ENCODE results near the gene GPC4.
"Not testable (repeated sequence)": the region's sequence is repeated elsewhere in the genome, so short reads cannot be mapped to it uniquely, and the experiment has no call there.

The GPC4 gene

DNA sequence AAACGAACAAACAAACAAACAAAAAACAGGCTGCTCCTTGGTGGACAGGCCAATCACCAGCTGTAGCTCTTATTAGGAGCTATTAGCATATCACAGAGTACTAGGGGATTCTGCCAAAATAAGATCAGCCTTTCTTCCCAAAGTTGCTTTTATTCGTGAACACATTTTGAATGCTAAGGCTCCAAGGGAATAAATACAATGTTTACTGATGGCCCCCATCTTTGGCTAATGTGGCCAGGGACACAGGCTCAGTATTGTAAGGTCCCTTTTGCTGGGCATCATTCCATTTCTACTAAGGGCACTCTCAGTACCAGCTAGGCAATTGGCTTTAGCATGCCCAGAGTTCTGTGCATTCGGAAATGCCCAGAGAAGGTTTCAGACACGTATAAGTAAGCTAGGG is 84.3 kb downstream of the GPC4 start:
- TF ChIP-seq, protein P1, sequence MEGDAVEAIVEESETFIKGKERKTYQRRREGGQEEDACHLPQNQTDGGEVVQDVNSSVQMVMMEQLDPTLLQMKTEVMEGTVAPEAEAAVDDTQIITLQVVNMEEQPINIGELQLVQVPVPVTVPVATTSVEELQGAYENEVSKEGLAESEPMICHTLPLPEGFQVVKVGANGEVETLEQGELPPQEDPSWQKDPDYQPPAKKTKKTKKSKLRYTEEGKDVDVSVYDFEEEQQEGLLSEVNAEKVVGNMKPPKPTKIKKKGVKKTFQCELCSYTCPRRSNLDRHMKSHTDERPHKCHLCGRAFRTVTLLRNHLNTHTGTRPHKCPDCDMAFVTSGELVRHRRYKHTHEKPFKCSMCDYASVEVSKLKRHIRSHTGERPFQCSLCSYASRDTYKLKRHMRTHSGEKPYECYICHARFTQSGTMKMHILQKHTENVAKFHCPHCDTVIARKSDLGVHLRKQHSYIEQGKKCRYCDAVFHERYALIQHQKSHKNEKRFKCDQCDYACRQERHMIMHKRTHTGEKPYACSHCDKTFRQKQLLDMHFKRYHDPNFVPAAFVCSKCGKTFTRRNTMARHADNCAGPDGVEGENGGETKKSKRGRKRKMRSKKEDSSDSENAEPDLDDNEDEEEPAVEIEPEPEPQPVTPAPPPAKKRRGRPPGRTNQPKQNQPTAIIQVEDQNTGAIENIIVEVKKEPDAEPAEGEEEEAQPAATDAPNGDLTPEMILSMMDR (IDR thresholded peaks at IDR 0.05; ENCODE audit: low read depth, low read length, missing control alignments) = no peak

DNA sequence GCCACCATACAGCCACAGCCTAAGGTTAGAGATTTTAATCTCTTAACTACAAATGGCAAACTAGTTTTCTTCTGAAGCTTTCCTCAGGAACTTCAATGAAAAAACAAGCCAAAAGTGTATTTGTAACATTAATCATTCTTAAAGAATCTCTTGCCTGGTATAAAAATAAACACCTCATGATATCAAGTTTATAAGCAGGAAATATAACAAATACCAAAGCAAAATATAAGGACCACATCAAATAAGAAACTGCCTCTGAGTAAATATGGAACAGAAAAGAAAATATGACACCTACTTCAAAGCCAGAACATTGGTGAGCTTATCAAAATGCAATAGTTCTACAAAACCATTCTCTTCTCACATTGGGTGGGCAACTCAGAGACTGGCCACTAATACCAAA is 89.9 kb downstream of the GPC4 start:
- in situ Hi-C loops (cut with HindIII; ENCODE audit: low pct_ligation_motif_present, low sequenced_read_pairs) = no loop called here
- Histone ChIP-seq H3K36me3 (replicated peaks) (no peaks in the 10 kb centered on the region), H3K4me3 (ENCODE audit: low read depth, low read length) (no peak overlapping the region), H3K27ac (no peak overlapping the region), H3K27me3 (replicated peaks) (no peaks in the 10 kb centered on the region)
- no peak for DNase-seq
- TF ChIP-seq, protein P1 (IDR thresholded peaks at IDR 0.05; ENCODE audit: low read depth, low read length, missing control alignments) = no peak

More for the DNA sequence above, 84.3 kb downstream of the GPC4 start:
- Histone ChIP-seq H3K36me3 (replicated peaks) (no peaks in the 10 kb centered on the region), H3K27ac (no peak overlapping the region), H3K4me3 (ENCODE audit: low read depth, low read length) (no peak overlapping the region), H3K27me3 (replicated peaks) (no peaks in the 10 kb centered on the region)
- DNase-seq = no peak
- in situ Hi-C loops (cut with HindIII; ENCODE audit: low pct_ligation_motif_present, low sequenced_read_pairs) = no loop called here

DNA sequence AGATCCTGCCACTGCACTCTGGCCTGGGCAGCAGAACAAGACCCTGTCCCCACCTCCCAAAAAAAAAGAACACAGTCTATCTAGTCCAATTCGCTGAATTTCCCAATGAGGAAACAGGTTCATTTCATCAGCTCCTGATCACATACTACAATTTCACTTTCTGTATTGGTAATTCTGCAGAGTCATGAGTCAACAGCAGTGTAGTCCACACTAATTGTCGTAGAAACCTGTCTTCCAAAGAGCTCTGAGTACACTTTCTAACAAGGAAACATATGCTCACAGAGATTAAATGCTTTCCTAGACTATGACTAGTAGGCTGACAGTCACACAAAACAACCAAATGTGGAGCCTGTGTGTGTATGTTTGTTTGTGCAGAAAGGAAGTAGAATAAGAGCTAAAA is 91.9 kb downstream of the GPC4 start:
- Histone ChIP-seq H3K27ac (no peak overlapping the region), H3K27me3 (replicated peaks) (no peaks in the 10 kb centered on the region), H3K36me3 (replicated peaks) (no peaks in the 10 kb centered on the region), H3K4me3 (ENCODE audit: low read depth, low read length) (no peak overlapping the region)
- no peak for DNase-seq
- in situ Hi-C loops (cut with HindIII; ENCODE audit: low pct_ligation_motif_present, low sequenced_read_pairs) = no loop called here
- TF ChIP-seq, protein P1 (IDR thresholded peaks at IDR 0.05; ENCODE audit: low read depth, low read length, missing control alignments) = no peak

DNA sequence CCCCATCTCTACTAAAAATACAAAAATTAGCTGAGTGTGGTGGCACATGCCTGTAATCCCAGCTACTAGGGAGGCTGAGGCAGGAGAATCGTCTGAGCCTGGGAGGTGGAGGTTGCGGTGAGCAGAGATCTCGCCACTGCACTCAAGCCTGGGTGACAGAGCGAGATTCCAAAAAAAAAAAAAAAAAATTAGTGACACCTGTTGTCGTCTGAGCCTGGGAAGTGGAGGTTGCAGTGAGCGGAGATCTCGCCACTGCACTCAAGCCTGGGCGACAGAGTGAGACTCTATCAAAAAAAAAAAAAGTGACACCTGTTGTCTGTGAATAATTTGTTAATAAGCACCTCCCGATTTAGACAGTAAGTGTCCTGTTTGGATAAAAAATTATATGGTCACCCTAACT is 93.0 kb downstream of the GPC4 start:
- DNase-seq; in situ Hi-C loops (cut with HindIII; ENCODE audit: low pct_ligation_motif_present, low sequenced_read_pairs); H3K27ac ChIP-seq; H3K4me3 ChIP-seq (ENCODE audit: low read depth, low read length); H3K27me3 ChIP-seq (replicated peaks); H3K36me3 ChIP-seq (replicated peaks): not testable (repeated sequence)

DNA sequence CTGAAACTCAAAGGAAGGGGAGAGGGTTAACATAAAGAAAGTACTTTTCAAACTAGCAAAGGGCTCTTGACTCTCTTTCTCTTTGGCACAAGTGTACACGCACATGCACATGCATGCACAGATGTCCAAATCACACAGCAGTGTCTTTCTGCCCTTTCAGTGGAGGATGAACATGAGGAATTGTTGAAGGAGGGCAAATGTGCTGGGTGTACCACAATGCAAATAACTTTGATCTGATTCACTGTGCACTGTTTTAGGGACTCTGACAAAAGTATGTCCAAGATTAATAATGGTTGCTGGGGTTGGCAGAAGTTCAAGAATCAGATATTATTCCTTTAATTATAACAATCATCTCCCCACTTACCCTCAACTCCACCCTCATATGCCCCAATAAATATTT is 93.8 kb downstream of the GPC4 start:
- in situ Hi-C loops (cut with HindIII; ENCODE audit: low pct_ligation_motif_present, low sequenced_read_pairs) = no loop called here
- no peak for DNase-seq
- no peaks in the 10 kb centered on the region for H3K36me3 ChIP-seq (replicated peaks)

DNA sequence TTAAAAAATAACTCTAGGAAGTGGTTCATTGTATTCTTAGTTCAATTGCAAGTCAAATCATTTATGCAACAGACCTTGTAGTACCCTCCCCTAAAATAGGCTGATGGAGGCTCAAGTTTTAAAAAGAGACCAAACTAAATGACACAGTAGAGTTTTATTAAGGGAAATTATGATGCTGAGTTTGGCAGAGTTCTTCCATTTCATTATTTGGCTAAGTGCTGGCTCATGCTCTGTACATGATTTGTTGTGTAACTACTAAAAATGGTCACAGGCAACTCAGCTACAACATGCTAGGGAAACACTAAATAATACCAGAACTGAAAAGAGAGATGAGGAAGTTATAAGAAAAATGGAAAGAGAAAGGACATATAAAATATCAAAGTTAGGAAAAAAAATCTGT is 101.0 kb downstream of the GPC4 start:
- Histone ChIP-seq H3K36me3 (replicated peaks) (no peaks in the 10 kb centered on the region), H3K4me3 (ENCODE audit: low read depth, low read length) (no peak overlapping the region), H3K27ac (no peak overlapping the region), H3K27me3 (replicated peaks) (no peaks in the 10 kb centered on the region)
- in situ Hi-C loops (cut with HindIII; ENCODE audit: low pct_ligation_motif_present, low sequenced_read_pairs) = no loop called here
- DNase-seq = no peak
- TF ChIP-seq, protein P1 (IDR thresholded peaks at IDR 0.05; ENCODE audit: low read depth, low read length, missing control alignments) = no peak

More for the DNA sequence above, 93.8 kb downstream of the GPC4 start:
- H3K4me3 ChIP-seq (ENCODE audit: low read depth, low read length) = no peak overlapping the region
- no peak overlapping the region for H3K27ac ChIP-seq
- no peaks in the 10 kb centered on the region for H3K27me3 ChIP-seq (replicated peaks)
- TF ChIP-seq, protein P1 (IDR thresholded peaks at IDR 0.05; ENCODE audit: low read depth, low read length, missing control alignments) = no peak

Data from brain microvascular endothelial cell (primary cell).